GM19395 (cell line): Measurements from ENCODE around the gene TMPRSS11F.
"Not testable (repeated sequence)": the region's sequence is repeated elsewhere in the genome, so short reads cannot be mapped to it uniquely, and the experiment has no call there.

Experiments
- ATAC-seq: cut with Tn5 transposase; IDR thresholded peaks from one replicate; pipeline ENCODE4 v1.9.1; 2021; ENCODE audit warnings: mild to moderate bottlenecking, moderate library complexity; ENCODE audit not compliant: unreplicated experiment

The TMPRSS11F gene

GRCh38 chr4:68129793-68130192 is at the start of gene TMPRSS11F:
TSS of gene TMPRSS11F (minus strand) at chr4:68129869. CDS start at chr4:68129820, 49 bp downstream.
- ATAC-seq: no peak

- no peak for ATAC-seq
Observed at GRCh38 chr4:68176904-68177303, 47.2 kb upstream of the TMPRSS11F start.

GRCh38 chr4:68176500-68176899 is 46.8 kb upstream of the TMPRSS11F start:
- no peak for ATAC-seq

- ATAC-seq: peak; percentile 84
Observed at GRCh38 chr4:68175562-68176155, 46.0 kb upstream of the TMPRSS11F start.

- ATAC-seq: not testable (repeated sequence)
Observed at GRCh38 chr4:68174389-68174788, 44.7 kb upstream of the TMPRSS11F start.

GRCh38 chr4:68172147-68172546 is 42.5 kb upstream of the TMPRSS11F start:
- not testable (repeated sequence) for ATAC-seq

- ATAC-seq: no peak
Observed at GRCh38 chr4:68167706-68168105, 38.0 kb upstream of the TMPRSS11F start.

- ATAC-seq: no peak
Observed at GRCh38 chr4:68167166-68167565, 37.5 kb upstream of the TMPRSS11F start.

- ATAC-seq: no peak
Observed at GRCh38 chr4:68163754-68164153, 34.1 kb upstream of the TMPRSS11F start.

GRCh38 chr4:68162196-68162595 is 32.5 kb upstream of the TMPRSS11F start:
- ATAC-seq: no peak

GRCh38 chr4:68152411-68152810 is 22.7 kb upstream of the TMPRSS11F start:
- no peak for ATAC-seq

- ATAC-seq: no peak
Observed at GRCh38 chr4:68148800-68149685, 19.4 kb upstream of the TMPRSS11F start.

- ATAC-seq: no peak
Observed at GRCh38 chr4:68147079-68147478, 17.4 kb upstream of the TMPRSS11F start.

- ATAC-seq: no peak
Observed at GRCh38 chr4:68145261-68145660, 15.6 kb upstream of the TMPRSS11F start.

- ATAC-seq: no peak
Observed at GRCh38 chr4:68141852-68142251, 12.2 kb upstream of the TMPRSS11F start.

- no peak for ATAC-seq
Observed at GRCh38 chr4:68132342-68132741, 2.7 kb upstream of the TMPRSS11F start.

- ATAC-seq: no peak
Observed at GRCh38 chr4:68124262-68124661, 5.4 kb downstream of the TMPRSS11F start.

- no peak for ATAC-seq
Observed at GRCh38 chr4:68123525-68123924, 6.1 kb downstream of the TMPRSS11F start.

GRCh38 chr4:68119921-68120320 is 9.7 kb downstream of the TMPRSS11F start:
- ATAC-seq: no peak

GRCh38 chr4:68110441-68110840 is 19.2 kb downstream of the TMPRSS11F start:
- ATAC-seq: no peak

- ATAC-seq: no peak
Observed at GRCh38 chr4:68109868-68110267, 19.8 kb downstream of the TMPRSS11F start.

- no peak for ATAC-seq
Observed at GRCh38 chr4:68082758-68083157, 46.9 kb downstream of the TMPRSS11F start.
